GM18508 (cell line): ENCODE measurements around the gene CYTL1.
"Not testable (repeated sequence)": the region's sequence is repeated elsewhere in the genome, so short reads cannot be mapped to it uniquely, and the experiment has no call there.

ENCODE experiments used
- ATAC-seq: cut with Tn5 transposase; IDR thresholded peaks from one replicate; pipeline ENCODE4 v1.9.1; 2021; ENCODE audit warnings: moderate number of reproducible peaks; ENCODE audit not compliant: insufficient read depth, unreplicated experiment

CYTL1 gene, protein sequence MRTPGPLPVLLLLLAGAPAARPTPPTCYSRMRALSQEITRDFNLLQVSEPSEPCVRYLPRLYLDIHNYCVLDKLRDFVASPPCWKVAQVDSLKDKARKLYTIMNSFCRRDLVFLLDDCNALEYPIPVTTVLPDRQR

DNA sequence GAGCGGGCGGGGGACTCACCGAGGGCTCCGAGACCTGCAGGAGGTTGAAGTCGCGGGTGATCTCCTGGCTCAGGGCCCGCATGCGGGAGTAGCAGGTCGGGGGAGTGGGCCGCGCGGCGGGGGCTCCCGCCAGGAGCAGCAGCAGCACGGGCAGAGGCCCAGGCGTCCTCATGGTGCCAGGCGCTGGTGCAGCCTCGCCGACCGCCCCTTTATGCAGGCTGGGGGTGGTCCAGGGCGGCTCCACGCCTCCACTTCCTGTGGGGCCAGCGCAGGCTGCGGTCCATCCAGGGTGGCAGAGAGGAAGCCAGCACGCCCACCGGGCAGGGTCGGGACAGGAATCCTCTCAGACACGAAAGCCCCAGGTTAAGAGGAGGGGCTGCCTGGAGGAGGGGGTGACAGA, at the start of gene CYTL1:
Gene CYTL1, minus strand, starts transcription at position 185 of the 400 bp plus-strand sequence. Its CDS starts 13 bp downstream, at position 172.
- no peak for ATAC-seq

DNA sequence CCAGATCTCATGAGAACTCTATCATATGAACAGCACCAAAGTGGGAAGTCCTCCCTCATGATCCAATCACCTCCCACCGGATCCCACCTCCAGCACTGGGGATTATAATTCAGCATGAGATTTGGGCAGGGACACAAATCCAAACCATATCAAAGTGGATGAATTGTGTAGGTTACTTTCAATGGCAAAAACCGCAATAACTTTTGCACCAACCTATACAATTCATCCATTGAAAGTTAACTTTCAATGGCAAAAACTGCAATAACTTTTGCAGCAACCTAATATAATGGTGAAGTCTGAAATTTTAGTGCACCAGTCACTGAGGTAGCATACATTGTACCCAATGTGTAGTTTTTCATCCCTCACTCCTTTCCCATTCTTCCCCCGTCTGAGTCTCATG, 48.6 kb upstream of the CYTL1 start:
- no peak for ATAC-seq

GRCh38 chr4:5066968-5067367, 47.7 kb upstream of the CYTL1 start:
- ATAC-seq, result not testable (repeated sequence)

- ATAC-seq, result no peak
These were observed 46.8 kb upstream of the CYTL1 start for GRCh38 chr4:5066101-5066500.

DNA sequence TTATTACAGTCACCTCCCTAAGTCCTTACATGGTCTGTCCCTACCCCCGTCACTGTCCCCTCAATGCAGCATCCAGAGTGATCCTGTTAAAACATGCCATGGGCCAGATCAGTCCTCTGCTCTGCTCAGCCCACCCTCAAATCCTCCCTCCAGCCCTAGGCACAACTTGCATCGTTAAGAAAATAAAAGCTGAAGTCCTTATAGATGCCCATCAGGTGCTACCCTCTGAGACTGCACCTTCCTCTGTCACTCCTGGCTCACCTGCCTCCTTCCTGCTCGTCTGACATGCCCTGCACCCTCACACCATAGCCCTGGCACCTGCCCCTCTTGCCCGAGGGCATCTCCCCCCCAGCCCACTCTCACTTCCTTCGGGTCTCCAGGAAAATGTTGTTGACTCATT, 36.2 kb upstream of the CYTL1 start:
- ATAC-seq, result no peak

GRCh38 chr4:5054532-5054931, 35.3 kb upstream of the CYTL1 start:
- no peak for ATAC-seq

- ATAC-seq, result no peak
These were observed 33.6 kb upstream of the CYTL1 start for GRCh38 chr4:5052726-5053425.

DNA sequence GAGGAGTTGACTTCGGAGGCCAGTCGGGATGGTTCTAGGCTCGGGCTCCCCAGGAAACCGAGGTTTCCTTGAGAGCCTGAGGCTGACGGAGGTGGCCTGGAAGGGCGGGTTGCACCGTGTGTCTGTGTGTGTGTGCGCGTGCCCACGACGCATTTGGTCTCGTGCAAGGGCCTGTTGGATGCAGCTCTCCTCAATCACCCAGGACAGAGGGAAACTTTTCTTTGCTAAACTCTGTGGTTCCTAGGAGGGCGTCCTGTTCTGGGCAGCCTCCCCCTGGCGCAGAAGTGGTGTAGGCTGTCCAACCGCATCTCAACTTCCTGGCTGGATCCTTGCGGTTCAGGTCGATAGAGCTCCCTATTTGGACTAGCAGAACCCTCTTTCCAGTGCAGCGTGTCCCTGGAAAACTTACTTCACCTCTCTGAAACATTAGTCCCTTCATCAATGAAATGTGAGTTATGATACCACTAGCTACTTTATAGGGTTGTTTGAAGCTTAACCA, 33.0 kb upstream of the CYTL1 start:
- ATAC-seq, result no peak

- ATAC-seq, result no peak
These were observed 32.3 kb upstream of the CYTL1 start, which contains the start of gene STK32B for GRCh38 chr4:5051278-5052203. Gene STK32B (plus strand): TSS chr4:5051480.

DNA sequence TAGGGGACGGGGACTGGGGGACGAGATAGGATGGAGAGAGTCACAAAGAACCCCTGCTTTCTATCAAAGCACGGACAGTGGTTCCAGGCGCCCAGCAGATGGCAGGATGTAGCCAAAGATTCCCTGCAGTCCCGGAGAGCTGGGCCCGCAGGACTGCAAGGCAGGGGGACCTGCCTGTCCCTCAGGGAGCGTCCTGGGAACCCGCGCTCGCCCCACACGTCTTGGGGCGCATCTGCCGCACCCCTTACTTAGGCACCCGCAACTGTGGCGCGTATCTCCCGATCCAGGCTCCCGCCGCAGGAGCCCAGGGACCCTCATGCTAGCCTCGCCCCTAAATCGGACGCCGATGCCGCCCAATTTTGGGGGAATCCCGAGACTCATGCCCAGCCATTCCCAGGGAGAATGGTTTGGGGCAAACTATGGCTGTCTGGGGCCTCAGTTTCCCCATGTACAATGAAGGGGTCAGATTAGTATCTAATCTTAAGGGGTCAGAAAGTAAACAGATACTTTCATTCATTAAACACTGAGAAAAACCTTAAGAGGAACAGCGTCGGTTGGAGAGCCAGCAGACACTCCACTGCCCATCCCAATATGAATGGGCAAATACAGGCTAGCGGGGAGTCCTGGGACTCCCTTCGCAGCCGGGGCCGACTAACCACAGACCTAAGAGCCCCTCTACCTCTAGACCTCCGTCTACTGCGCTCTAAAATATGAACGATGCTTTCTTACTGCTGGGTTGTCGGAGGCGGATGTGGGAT, 31.4 kb upstream of the CYTL1 start:
- ATAC-seq, result no peak

GRCh38 chr4:5048721-5049120, 29.5 kb upstream of the CYTL1 start:
- ATAC-seq, result no peak

- no peak for ATAC-seq
These were observed 25.8 kb upstream of the CYTL1 start for GRCh38 chr4:5045097-5045496.

GRCh38 chr4:5044341-5044740, 25.1 kb upstream of the CYTL1 start:
- ATAC-seq, result no peak

DNA sequence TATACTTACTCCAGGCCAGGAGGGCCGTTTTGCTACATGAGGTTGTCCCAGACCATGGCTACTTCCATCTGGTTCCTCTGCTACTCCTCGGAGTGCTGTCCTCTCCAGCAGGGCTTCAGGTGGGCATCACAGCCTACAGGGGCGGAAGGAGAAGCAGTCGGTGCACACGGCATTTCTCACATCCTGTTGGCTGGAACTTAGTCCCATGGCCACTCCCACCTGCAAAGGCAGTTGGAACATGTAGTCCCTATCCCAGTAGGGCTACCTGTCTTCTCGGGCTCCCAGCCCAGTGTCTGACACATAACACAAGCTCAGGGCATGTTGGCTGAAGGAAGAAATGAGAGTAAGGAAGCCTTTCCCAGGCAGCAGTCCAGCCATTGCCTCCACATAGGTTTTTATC, 24.3 kb upstream of the CYTL1 start:
- no peak for ATAC-seq

GRCh38 chr4:5041699-5042098, 22.4 kb upstream of the CYTL1 start:
- no peak for ATAC-seq

DNA sequence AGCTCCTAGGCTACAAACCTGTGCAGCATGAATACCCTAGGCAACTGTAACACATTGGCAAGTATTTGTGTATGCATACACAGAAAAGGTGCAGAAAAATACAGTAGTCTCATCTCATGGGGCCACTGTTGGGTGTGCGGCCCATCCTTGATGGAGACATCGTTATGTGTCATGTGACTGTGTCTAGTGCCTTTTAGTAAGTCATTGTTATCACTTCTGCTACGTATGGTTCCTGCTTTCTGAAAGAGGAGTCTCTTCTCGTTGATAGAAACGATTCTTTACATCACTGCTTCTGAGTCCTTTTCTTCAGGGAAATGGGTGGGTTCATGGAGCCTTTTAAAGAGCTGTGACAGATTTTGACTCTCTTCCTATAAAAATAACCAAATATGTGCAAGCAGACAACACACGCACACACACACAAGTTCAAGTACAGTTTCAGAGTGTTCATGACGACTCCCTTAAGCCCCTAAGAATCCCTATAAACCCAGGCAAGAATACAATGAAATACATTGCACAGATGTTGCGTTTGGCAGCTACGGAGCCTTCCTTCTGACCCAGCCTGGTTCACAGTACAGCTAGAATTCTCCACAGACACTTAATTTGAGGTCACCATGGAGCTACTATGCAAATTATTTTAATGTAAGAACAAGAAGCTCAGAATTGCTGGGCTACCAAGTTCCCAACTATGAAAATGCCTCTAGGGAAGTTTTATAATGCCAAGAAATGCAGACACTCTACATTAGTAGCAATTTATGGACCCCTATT, 21.8 kb upstream of the CYTL1 start:
- no peak for ATAC-seq

GRCh38 chr4:5039800-5040199, 20.5 kb upstream of the CYTL1 start:
- no peak for ATAC-seq

DNA sequence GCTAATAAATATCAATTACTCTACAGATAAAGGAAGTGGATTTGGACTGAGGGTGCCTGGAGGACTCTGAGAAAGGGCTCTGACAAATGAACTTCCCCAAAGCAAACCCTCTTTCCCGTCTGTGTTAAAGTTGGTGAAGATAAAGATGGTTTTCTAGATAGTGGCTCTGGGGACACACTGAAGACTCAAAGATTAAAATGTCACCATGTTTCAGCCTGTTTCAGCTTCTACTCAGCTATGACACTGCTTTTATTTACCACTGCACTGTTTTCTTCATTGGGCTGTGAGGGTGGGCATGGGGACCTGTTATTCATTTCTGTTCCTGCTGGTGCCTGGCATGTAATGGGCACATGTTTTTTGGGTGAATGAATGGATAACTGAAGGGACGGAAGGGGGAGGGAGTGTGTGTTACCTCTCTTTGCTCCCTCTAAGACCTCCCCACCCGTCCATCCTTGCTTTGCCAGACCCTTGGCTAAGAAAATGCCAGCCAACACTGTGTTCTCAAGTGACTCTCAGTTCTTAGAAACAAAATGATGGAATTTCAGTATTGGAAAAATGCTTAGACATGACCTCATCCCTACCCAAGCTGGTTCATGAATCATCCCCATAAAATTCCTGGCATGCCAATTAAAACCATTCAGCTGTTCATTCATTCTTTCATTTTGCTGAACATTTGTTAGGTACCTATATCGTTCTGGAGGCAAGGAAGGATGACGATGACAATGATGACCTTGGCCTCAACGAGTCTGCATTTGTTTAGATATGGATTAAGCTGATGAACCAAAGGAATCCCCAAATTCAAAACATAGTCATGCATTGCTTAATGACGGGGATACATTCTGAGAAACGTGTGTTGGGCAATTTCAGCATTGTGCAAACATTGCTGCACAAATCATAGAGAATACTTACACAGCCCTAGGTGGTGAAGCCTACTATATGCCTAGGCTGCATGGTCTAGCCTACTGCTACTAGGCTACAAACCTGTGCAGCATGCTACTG, 18.6 kb upstream of the CYTL1 start:
- no peak for ATAC-seq
